Ovary (tissue), 9 donors: ENCODE results near the gene MAFG. TPM values are rescaled to one million over a fixed set of nuclear protein-coding genes. Genes with fewer than 3 reads are reported as not detected.

Experiments used
- DNase-seq, 5 donors: peaks; one replicate each; pipeline ENCODE4 v3.0.0-alpha.2; 2019 to 2020
- H3K27ac ChIP-seq, 2 donors: fragments of 200-600 bp; one replicate each; pipeline versions ENCODE4 v1.5.1 to v1.8.0; 2019 to 2022
- H3K27me3 ChIP-seq: fragments of 200-600 bp; one replicate; pipeline ENCODE4 v1.8.0; 2022
- H3K36me3 ChIP-seq: fragments of 200-600 bp; sonication (generic); one replicate; pipeline ENCODE4 v1.5.1; 2019
- H3K4me1 ChIP-seq: one replicate; pipeline ENCODE4 v1.8.1; 2013; ENCODE audit warnings: mild to moderate bottlenecking, moderate library complexity; ENCODE audit not compliant: insufficient read depth
- H3K4me3 ChIP-seq: fragments of 200-600 bp; sonication (generic); one replicate; pipeline ENCODE4 v1.5.1; 2017
- H3K9me3 ChIP-seq, 2 donors: fragments of 200-600 bp in 1 of 2; sonication (generic) in 1 of 2; one replicate each; pipeline versions ENCODE4 v1.5.1 to v1.8.1; 2013 to 2019; ENCODE audit warnings: mild to moderate bottlenecking in 1 of 2, moderate library complexity in 1 of 2
- CTCF ChIP-seq, 3 donors: fragments of 450-650 bp in 2 of 3; fragments of 200-600 bp in 1 of 3; IDR thresholded peaks; one replicate each; pipeline versions ENCODE4 v1.5.1 to v1.8.0; 2016 to 2022; ENCODE audit warnings: antibody characterized with exemption in 3 of 3, mild to moderate bottlenecking in 1 of 3
- EP300 ChIP-seq: sonication (generic); formaldehyde crosslinking; IDR thresholded peaks from one replicate; pipeline ENCODE4 v1.6.1; 2017; ENCODE audit warnings: antibody characterized with exemption
- POLR2A ChIP-seq: fragments of 450-650 bp; IDR thresholded peaks from one replicate; pipeline ENCODE4 v1.6.1; 2017; ENCODE audit warnings: antibody characterized with exemption, mild to moderate bottlenecking, moderate library complexity
- WGBS, 3 donors: extraction: QIAGEN DNeasy Blood & Tissue Kit in 1 of 3; methylation state at CpG; one replicate each; pipeline versions ENCODE4 v1.1.5 to v1.1.7; 2013 to 2017; 5-methylcytosine and 5-hydroxymethylcytosine counted together
- intact Hi-C, 4 donors: fragments of 100-400 bp; cut with DNase I; formaldehyde crosslinking; loops; one replicate each; pipeline versions ENCODE4 v1.11.0 to v1.15.1; 2022 to 2023
- polyA plus RNA-seq, 2 donors: library from polyadenylated mRNA; stranded (reverse); fragments of 200-250 nt in 1 of 2; fragments of 350-450 nt in 1 of 2; fragmentation: Illumina TruSeq in 1 of 2; extraction: RNeasy Lipid Tissue Mini Kit (QIAGEN cat#74804) in 1 of 2; gene quantifications; one replicate each; pipeline ENCODE4 v1.2.3, GENCODE V29; 2013 to 2014
- total RNA-seq, 7 donors: library from RNA; depleted of rRNA in 2 of 7; stranded (reverse); fragments of >200 nt in 2 of 7; fragmentation: NEBNext Ultra II Directional in 3 of 7; extraction: Animal tissue kit (Norgen Biotek cat#: 25700) in 3 of 7; gene quantifications; one replicate each; pipeline versions ENCODE4 v1.1.0 to v1.2.4, GENCODE V29; 2016 to 2023
- donor health status: DM: no; HTN: no; CAD: no; lungs with moderate emphysema.
- donor health status: DM: no; HTN: no; CAD: no.
- donor health status: Bipolar disorder and iron deficiency.
- donor health status: DM: yes; HTN: yes; CAD: no.
- donor health status: DM: no; HTN: no; CAD: no.
- donor health status: DM: yes; HTN: yes; CAD: no.

The MAFG gene
- total and polyA plus RNA-seq, 9 donors, result 9.5 to 21.1 (median 13.9) TPM

- intact Hi-C loops, result no loop called here
- TF ChIP-seq CTCF (IDR thresholded peaks at IDR 0.05) (no peak), POLR2A (no peak), EP300 (no peak)
- no peaks in the 10 kb centered on the region for H3K4me1 ChIP-seq
- no peak for DNase-seq
- H3K9me3 ChIP-seq, result no peaks in the 10 kb centered on the region
- WGBS, 3 donors, result 86 to 93% (median 90%) methylated on average over 5 of the region's 5 CpGs
- H3K27ac ChIP-seq, result no peak overlapping the region
- no peaks in the 10 kb centered on the region for H3K36me3 ChIP-seq
- no peak overlapping the region for H3K4me3 ChIP-seq
- no peaks in the 10 kb centered on the region for H3K27me3 ChIP-seq
Measured at GRCh38 chr17:81884968-81885367, 42.6 kb downstream of the MAFG start.

- no peak overlapping the region for H3K27ac ChIP-seq
- no peaks in the 10 kb centered on the region for H3K36me3 ChIP-seq
Measured at GRCh38 chr17:81884520-81884919, 43.0 kb downstream of the MAFG start.

GRCh38 chr17:81879121-81879520, 48.4 kb downstream of the MAFG start:
- H3K4me1 ChIP-seq, result no peaks in the 10 kb centered on the region
- WGBS, 3 donors, result 91% methylated on average over 5 of the region's 5 CpGs
- no peaks in the 10 kb centered on the region for H3K27me3 ChIP-seq
- TF ChIP-seq POLR2A (no peak), CTCF (IDR thresholded peaks at IDR 0.05) (no peak), EP300 (no peak)
- no peaks in the 10 kb centered on the region for H3K9me3 ChIP-seq
- DNase-seq, result no peak
- intact Hi-C loops, result no loop called here
- H3K36me3 ChIP-seq, result no peaks in the 10 kb centered on the region
- H3K27ac ChIP-seq, result no peak overlapping the region
- H3K4me3 ChIP-seq, result no peak overlapping the region

More at GRCh38 chr17:81884520-81884919, 43.0 kb downstream of the MAFG start:
- TF ChIP-seq POLR2A (no peak), EP300 (no peak), CTCF (IDR thresholded peaks at IDR 0.05) (no peak)
- DNase-seq, result no peak
- intact Hi-C loops, result no loop called here
- Histone ChIP-seq H3K9me3 (no peaks in the 10 kb centered on the region), H3K4me3 (no peak overlapping the region), H3K27me3 (no peaks in the 10 kb centered on the region), H3K4me1 (no peaks in the 10 kb centered on the region)
- 59 to 64% (median 62%) methylated on average over 11 of the region's 11 CpGs for WGBS, 3 donors

GRCh38 chr17:81878294-81878693, 49.2 kb downstream of the MAFG start:
- no peak overlapping the region for H3K27ac ChIP-seq
- no peaks in the 10 kb centered on the region for H3K27me3 ChIP-seq
- no peaks in the 10 kb centered on the region for H3K36me3 ChIP-seq
- 86 to 93% (median 88%) methylated on average over 3 of the region's 3 CpGs for WGBS, 3 donors
- no peaks in the 10 kb centered on the region for H3K4me1 ChIP-seq
- H3K9me3 ChIP-seq, result no peaks in the 10 kb centered on the region
- H3K4me3 ChIP-seq, result no peak overlapping the region
- TF ChIP-seq EP300 (no peak), POLR2A (no peak), CTCF (IDR thresholded peaks at IDR 0.05) (no peak)
- intact Hi-C loops, result no loop called here
- no peak for DNase-seq
